GM18870 (cell line): Measurements from ENCODE around the gene KRT3.
"Not testable (repeated sequence)": the region's sequence is repeated elsewhere in the genome, so short reads cannot be mapped to it uniquely, and the experiment has no call there.

ENCODE experiments used
- ATAC-seq: cut with Tn5 transposase; IDR thresholded peaks from one replicate; pipeline ENCODE4 v1.9.1; 2021; ENCODE audit warnings: moderate library complexity; ENCODE audit not compliant: unreplicated experiment

KRT3 gene

GRCh38 chr12:52798671-52799504 is 3.0 kb upstream of the KRT3 start:
- ATAC-seq, result no peak

- no peak for ATAC-seq
These were observed 2.2 kb upstream of the KRT3 start for GRCh38 chr12:52798003-52798670.

GRCh38 chr12:52797529-52797894 is 1.6 kb upstream of the KRT3 start:
- ATAC-seq, result no peak

- no peak for ATAC-seq
These were observed 1.1 kb upstream of the KRT3 start for GRCh38 chr12:52796839-52797528.

GRCh38 chr12:52796429-52796794 is 495 bp upstream of the KRT3 start:
- ATAC-seq, result no peak

- ATAC-seq, result not testable (repeated sequence)
These were observed 614 bp downstream of the KRT3 start for GRCh38 chr12:52795332-52795674.

- ATAC-seq, result no peak
These were observed 1.2 kb downstream of the KRT3 start for GRCh38 chr12:52794479-52795331.

GRCh38 chr12:52792185-52793029 is 3.5 kb downstream of the KRT3 start:
- no peak for ATAC-seq

GRCh38 chr12:52791271-52792184 is 4.4 kb downstream of the KRT3 start:
- ATAC-seq, result no peak

- ATAC-seq, result no peak
These were observed 5.3 kb downstream of the KRT3 start for GRCh38 chr12:52790427-52791270.

- ATAC-seq, result no peak
These were observed 6.1 kb downstream of the KRT3 start for GRCh38 chr12:52789637-52790426.

- no peak for ATAC-seq
These were observed 6.9 kb downstream of the KRT3 start for GRCh38 chr12:52788876-52789636.

GRCh38 chr12:52788192-52788875 is 7.6 kb downstream of the KRT3 start:
- ATAC-seq, result no peak

- no peak for ATAC-seq
These were observed 8.4 kb downstream of the KRT3 start for GRCh38 chr12:52787324-52788191.

- no peak for ATAC-seq
These were observed 11.0 kb downstream of the KRT3 start for GRCh38 chr12:52784909-52785308.
